Astrocyte of the spinal cord (primary cell): ENCODE results near the gene HNRNPK.

Experiments used
- DNase-seq: peaks from one replicate; pipeline ENCODE4 v3.0.0; 2011; ENCODE audit warnings: low read depth, low spot score
- H3K4me3 ChIP-seq: 2 replicates; pipeline ENCODE4 v1.5.1; 2011; ENCODE audit warnings: low read depth, mild to moderate bottlenecking, low read length, moderate library complexity
- CTCF ChIP-seq: IDR thresholded peaks from 2 replicates; pipeline ENCODE4 v1.5.1; 2012; ENCODE audit warnings: low read depth, mild to moderate bottlenecking, low read length, inconsistent platforms
- in situ Hi-C: cut with HindIII; loops from 2 replicates; pipeline ENCODE4 v1.10.0; 2017; ENCODE audit warnings: low sequenced_read_pairs

The HNRNPK gene

DNA sequence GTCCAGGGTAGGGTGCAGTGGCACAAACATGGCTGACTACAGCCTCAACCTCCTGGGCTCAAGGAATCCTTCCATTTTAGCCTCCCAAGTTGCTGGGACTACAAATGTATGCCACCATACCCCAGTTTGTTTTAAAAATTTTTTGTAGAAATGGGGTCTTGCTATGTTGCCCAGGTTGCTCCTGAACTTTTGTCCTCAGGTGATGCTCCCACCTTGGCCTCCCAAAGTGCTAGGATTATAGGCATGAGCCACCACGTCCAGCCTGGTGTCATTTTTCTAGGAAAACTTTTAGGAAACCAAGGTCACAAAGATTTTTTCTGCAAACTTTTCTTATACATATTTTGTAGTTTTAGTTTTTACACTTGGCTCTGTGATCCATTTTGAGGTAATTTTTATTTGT is 11.3 kb upstream of the HNRNPK start:
- no peak for TF ChIP-seq CTCF
- no peak for DNase-seq
- H3K4me3 ChIP-seq, result no peak overlapping the region
- in situ Hi-C loops, result no loop called here

GRCh38 chr9:83988411-83988810 is 8.4 kb upstream of the HNRNPK start:
- no peak for DNase-seq
- in situ Hi-C loops, result no loop called here
- no peak for TF ChIP-seq CTCF
- no peak overlapping the region for H3K4me3 ChIP-seq

DNA sequence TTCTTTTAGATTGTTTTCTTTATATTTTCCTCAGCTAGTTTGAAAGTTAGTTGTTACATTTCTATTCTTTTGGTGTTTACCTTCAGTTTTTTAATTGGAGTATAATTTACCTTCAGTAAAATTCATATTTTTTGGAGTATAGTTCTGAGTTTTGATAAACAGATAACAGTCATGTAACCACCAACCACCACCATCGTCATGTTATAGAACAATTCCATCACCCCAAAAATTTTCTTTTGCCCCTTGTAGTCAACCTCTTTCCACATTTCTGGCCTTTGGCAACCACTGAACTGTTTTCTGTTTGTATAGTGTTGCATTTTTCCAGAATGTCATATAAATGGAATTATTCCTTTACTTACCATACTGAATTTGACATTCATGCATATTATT is 7.4 kb upstream of the HNRNPK start:
- no peak for DNase-seq
- H3K4me3 ChIP-seq, result no peak overlapping the region
- no peak for TF ChIP-seq CTCF
- in situ Hi-C loops, result no loop called here

DNA sequence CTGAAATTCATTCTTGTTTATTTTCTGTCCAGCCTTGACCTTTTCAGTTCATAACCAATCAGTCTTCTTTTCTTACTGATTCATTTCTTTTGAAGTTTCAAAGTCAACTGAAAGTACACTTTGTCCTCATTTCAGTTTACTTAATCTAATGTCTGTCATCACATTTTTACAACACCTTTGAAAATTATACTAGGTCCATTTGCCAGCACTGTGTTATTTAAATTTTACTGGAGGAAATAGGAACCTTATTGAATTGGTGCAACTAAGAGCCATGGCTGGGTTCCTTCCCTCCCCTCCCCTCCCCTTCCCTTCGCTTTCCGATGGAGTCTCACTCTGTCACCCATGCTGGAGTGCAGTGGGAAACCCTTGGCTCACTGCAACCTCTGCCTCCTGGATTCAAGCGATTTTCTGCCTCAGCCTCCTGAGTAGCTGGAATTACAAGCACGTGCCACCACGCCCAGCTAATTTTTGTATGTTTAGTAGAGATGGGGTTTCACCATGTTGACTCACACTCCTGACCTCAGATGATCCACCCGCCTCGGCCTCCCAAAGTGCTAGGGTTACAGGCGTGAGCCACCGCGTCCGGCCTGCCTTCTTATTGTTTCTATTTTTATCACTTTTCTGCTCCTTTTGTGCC is 6.9 kb upstream of the HNRNPK start:
- in situ Hi-C loops, result no loop called here
- H3K4me3 ChIP-seq, result no peak overlapping the region
- peak; percentile 23 for DNase-seq
- TF ChIP-seq CTCF, result no peak

DNA sequence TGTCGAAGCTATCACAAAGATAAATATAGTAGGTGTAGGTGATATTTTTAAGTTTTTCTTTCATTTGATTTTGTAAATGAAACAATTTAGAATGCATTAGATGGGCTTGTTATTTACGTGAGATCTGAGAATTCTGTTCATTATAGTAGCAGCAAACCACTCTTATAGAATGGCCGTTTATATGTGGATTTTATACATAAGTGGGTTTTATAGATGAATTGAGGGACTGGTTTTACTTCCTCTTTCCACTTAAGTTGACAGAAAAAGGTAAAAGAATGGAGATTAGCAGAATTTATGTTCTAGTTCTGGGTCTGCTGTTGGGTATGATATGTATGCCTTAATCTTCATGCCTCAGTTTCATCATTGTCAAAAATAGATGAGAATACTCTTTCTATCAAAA is 6.2 kb upstream of the HNRNPK start:
- DNase-seq, result no peak
- H3K4me3 ChIP-seq, result no peak overlapping the region
- no peak for TF ChIP-seq CTCF
- in situ Hi-C loops, result no loop called here

DNA sequence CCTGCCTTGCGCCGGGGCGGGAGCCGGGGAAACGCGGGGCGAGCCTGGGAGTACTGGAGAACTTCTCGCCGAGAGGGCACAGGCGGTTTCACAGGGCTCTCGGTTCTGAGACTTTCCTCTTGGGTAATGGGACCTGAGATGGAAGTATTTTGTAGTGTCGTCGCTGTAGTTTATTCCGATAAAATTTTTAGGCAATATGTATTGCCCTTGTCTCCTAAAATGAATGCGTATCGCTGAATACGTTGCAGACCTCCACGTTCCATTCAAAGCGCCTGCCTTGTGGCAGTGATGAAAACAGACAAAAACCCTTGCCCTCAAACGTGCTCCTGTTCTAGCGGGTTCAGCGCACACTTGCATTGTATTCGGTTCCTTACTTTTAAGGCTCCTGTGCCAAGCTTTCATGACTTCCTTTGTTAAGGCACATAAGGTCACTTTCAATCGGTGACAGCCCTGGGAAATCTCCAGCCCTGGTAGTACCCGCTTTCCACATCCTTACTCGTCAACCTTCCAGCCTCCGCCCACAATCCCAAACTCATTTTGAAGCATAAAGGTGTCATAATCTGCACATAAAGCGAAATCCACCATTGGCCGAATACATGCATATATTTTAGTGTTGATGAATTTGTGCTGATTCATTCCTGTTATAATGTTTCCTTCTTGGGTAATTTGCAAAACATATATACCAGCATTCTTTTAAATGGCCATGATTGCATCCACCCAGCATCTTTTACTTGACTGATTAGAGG is 1.3 kb upstream of the HNRNPK start:
- DNase-seq, result peak; percentile 51
- TF ChIP-seq CTCF, result no peak
- in situ Hi-C loops, result no loop called here
- H3K4me3 ChIP-seq, result peak overlapping the region; percentile 72
